WTC11 (cell line): ENCODE results near the gene SYNDIG1. TPM values are rescaled to one million over a fixed set of nuclear protein-coding genes. Genes with fewer than 3 reads are reported as not detected.
A peak's percentile ranks its signal among the peaks of the same experiment; 100 is the strongest.

Experiments used
- ATAC-seq: fragments of 200-7000 bp; cut with Tn5 transposase; 2 replicates; pipeline ENCODE4 v1.10.0; 2021; ENCODE audit warnings: mild to moderate bottlenecking, moderate library complexity
- CTCF ChIA-PET: fragments of 300-600 bp; sonication (Branson Sonifier 250); formaldehyde crosslinking; loops from one replicate; lab custom pipeline; 2021; ENCODE audit warnings: antibody characterized with exemption; lab: Charles Lee
- POLR2A ChIA-PET: fragments of 350-600 bp; sonication (Branson Sonifier 250); formaldehyde crosslinking; loops from one replicate; lab custom pipeline; 2021; ENCODE audit warnings: antibody characterized with exemption; lab: Charles Lee
- DNase-seq: peaks from one replicate; pipeline ENCODE4 v3.0.0; 2021; ENCODE audit warnings: low spot score
- H3K27ac Mint-ChIP-seq: 2 replicates; pipeline ENCODE4 v1.8.0; 2021; ENCODE audit warnings: mixed read lengths
- H3K27me3 Mint-ChIP-seq: 2 replicates; pipeline ENCODE4 v1.8.0; 2021; ENCODE audit warnings: low read depth, mild to moderate bottlenecking, moderate library complexity, mixed read lengths
- H3K36me3 Mint-ChIP-seq: 2 replicates; pipeline ENCODE4 v1.8.0; 2021; ENCODE audit warnings: mixed read lengths
- H3K4me1 Mint-ChIP-seq: 2 replicates; pipeline ENCODE4 v1.8.0; 2022; ENCODE audit warnings: mixed read lengths
- H3K4me3 Mint-ChIP-seq: 2 replicates; pipeline ENCODE4 v1.8.0; 2021; ENCODE audit warnings: mild to moderate bottlenecking, moderate library complexity, mixed read lengths
- H3K9me3 Mint-ChIP-seq: 2 replicates; pipeline ENCODE4 v1.8.0; 2021; ENCODE audit warnings: mixed read lengths
- FOXP1 ChIP-seq: sonication (generic); formaldehyde crosslinking; IDR thresholded peaks from 2 replicates; pipeline ENCODE4 v1.8.0; 2022; ENCODE audit warnings: missing genetic modification reagents, mild to moderate bottlenecking, moderate library complexity, borderline replicate concordance
- GABPB1 ChIP-seq: sonication (generic); formaldehyde crosslinking; IDR thresholded peaks from 2 replicates; pipeline ENCODE4 v1.8.1; 2023; ENCODE audit warnings: mild to moderate bottlenecking, missing genetic modification reagents
- GTF2I ChIP-seq: fragments of 250-450 bp; sonication (Bioruptor Pico); conservative IDR thresholded peaks from 2 replicates; pipeline ENCODE4 v1.4.0; 2021; ENCODE audit warnings: mild to moderate bottlenecking
- JAZF1 ChIP-seq: fragments of 250-450 bp; sonication (Bioruptor Pico); IDR thresholded peaks from 2 replicates; pipeline ENCODE4 v1.9.0; 2021; ENCODE audit warnings: moderate library complexity, mild to moderate bottlenecking, inconsistent platforms
- NFE2L1 ChIP-seq: sonication (generic); formaldehyde crosslinking; IDR thresholded peaks from 2 replicates; pipeline ENCODE4 v1.8.1; 2023; ENCODE audit warnings: missing genetic modification reagents
- RELA ChIP-seq: sonication (generic); formaldehyde crosslinking; IDR thresholded peaks from 2 replicates; pipeline ENCODE4 v1.8.1; 2022; ENCODE audit warnings: missing genetic modification reagents, mild to moderate bottlenecking, borderline replicate concordance
- ZBTB21 ChIP-seq: sonication (generic); formaldehyde crosslinking; IDR thresholded peaks from 2 replicates; pipeline ENCODE4 v1.8.1; 2023; ENCODE audit warnings: mild to moderate bottlenecking, missing genetic modification reagents, borderline replicate concordance
- ZNF121 ChIP-seq: sonication (generic); formaldehyde crosslinking; IDR thresholded peaks from 2 replicates; pipeline ENCODE4 v1.8.0; 2023; ENCODE audit warnings: missing genetic modification reagents
- ZNF263 ChIP-seq: sonication (generic); formaldehyde crosslinking; IDR thresholded peaks from 2 replicates; pipeline ENCODE4 v1.8.1; 2022; ENCODE audit warnings: low read depth, mild to moderate bottlenecking, moderate library complexity, missing genetic modification reagents
- ZNF317 ChIP-seq: sonication (generic); formaldehyde crosslinking; IDR thresholded peaks from 2 replicates; pipeline ENCODE4 v1.8.1; 2023; ENCODE audit warnings: low read depth, mild to moderate bottlenecking, moderate library complexity, missing genetic modification reagents, borderline replicate concordance
- ZNF423 ChIP-seq: fragments of 250-450 bp; sonication (Bioruptor Pico); IDR thresholded peaks from 2 replicates; pipeline ENCODE4 v2.1.2; 2022; ENCODE audit warnings: mild to moderate bottlenecking, moderate library complexity
- total RNA-seq: library from RNA; stranded (reverse); gene quantifications from 3 replicates; pipeline ENCODE4 v1.2.3, GENCODE V29; 2021
- TF ChIP-seq, protein P1 (sequence below): sonication (generic); formaldehyde crosslinking; IDR thresholded peaks from 2 replicates; pipeline ENCODE4 v1.8.0; 2022; ENCODE audit warnings: mild to moderate bottlenecking, missing genetic modification reagents
- TF ChIP-seq, protein P2 (sequence below): sonication (generic); formaldehyde crosslinking; conservative IDR thresholded peaks from 2 replicates; pipeline ENCODE4 v1.8.1; 2022; ENCODE audit warnings: mild to moderate bottlenecking, missing genetic modification reagents
- TF ChIP-seq, protein P3 (sequence below): sonication (generic); formaldehyde crosslinking; IDR thresholded peaks from 2 replicates; pipeline ENCODE4 v1.8.1; 2022; ENCODE audit warnings: low read depth, missing genetic modification reagents, borderline replicate concordance
- TF ChIP-seq, protein P4 (sequence below): sonication (generic); formaldehyde crosslinking; IDR thresholded peaks from 2 replicates; pipeline ENCODE4 v1.8.1; 2023; ENCODE audit warnings: mild to moderate bottlenecking, missing genetic modification reagents, borderline replicate concordance
- TF ChIP-seq, protein P5 (sequence below): sonication (generic); formaldehyde crosslinking; IDR thresholded peaks from 2 replicates; pipeline ENCODE4 v1.8.0; 2023; ENCODE audit warnings: mild to moderate bottlenecking, missing genetic modification reagents
- TF ChIP-seq, protein P6 (sequence below): sonication (generic); formaldehyde crosslinking; IDR thresholded peaks from 2 replicates; pipeline ENCODE4 v1.8.1; 2022; ENCODE audit warnings: mild to moderate bottlenecking, missing genetic modification reagents, moderate library complexity, borderline replicate concordance

The SYNDIG1 gene
- total RNA-seq, 1 experiment from 2014 or later, result 6.4 TPM

DNA sequence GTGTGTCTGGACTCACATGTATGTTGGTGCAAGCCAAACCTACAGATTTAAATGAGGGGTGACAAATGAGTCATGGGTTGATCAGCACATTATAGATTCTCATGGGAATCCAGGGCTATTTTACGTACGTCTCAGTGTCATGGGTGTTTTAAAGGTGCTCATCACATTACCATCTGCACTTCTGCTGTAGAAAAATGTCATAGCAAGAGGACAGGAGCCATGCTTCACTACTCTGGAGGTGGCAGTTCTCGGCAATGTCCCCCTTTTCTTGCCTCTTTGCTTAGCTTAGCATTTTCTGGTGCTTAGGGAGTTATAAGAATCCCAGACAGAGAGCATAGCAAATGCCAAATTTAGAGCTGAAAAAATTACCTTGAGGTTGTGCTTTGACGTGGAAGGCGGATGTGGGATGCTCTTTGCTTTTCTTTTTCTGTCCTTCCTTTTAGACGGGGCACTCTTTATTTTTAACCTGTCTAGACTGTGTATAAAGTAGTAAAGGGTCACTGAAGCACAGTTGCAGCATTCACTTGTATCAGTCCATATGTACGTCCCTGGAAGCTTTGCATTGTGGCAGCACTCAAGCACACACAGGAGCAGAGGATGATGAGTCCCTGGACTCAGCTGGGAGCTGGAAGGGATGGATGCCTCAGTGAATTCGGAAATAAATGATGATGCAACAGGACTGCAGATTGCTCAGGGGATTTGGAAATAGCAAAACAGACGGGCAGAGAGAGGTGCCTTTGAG is 139.7 kb downstream of the SYNDIG1 start:
- H3K4me1 Mint-ChIP-seq, result peaks cover 30% of the 10 kb centered on the region
- H3K36me3 Mint-ChIP-seq, result no peaks in the 10 kb centered on the region
- H3K9me3 Mint-ChIP-seq, result no peaks in the 10 kb centered on the region
- TF ChIP-seq, protein P1, sequence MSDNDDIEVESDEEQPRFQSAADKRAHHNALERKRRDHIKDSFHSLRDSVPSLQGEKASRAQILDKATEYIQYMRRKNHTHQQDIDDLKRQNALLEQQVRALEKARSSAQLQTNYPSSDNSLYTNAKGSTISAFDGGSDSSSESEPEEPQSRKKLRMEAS (CRISPR knock-in tag), result no peak
- 0 out of 2 replicates have a peak, but pooled peaks have one; percentile 21 for TF ChIP-seq GABPB1 (CRISPR knock-in tag)
- DNase-seq, result no peak
- no peak overlapping the region for H3K4me3 Mint-ChIP-seq
- POLR2A ChIA-PET, result no interaction called here
- CTCF ChIA-PET, result no interaction called here
- H3K27me3 Mint-ChIP-seq, result no peaks in the 10 kb centered on the region
- ATAC-seq, result no peak
- no peak overlapping the region for H3K27ac Mint-ChIP-seq

DNA sequence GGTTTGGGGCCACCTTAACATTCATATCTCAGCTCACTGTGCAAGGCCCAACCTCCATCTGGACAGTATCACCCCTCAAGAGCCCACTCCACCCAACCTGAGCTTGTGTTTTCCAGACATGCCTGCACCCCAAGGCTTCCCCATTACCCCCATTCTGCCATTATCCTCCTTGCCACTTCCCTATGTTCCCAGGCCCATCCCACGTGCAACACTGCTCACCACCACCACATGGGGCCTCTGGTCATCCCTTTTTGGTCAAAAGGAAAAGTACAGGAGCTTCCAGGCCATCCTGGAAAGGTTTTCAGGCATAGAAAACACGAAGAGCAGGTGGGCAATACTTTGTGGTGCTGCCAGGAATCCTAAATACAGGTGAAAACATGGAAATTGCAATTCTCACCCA is 140.3 kb downstream of the SYNDIG1 start:
- DNase-seq (no peak), ATAC-seq (peak; percentile 34)
- Mint-ChIP-seq H3K4me3 (no peak overlapping the region), H3K36me3 (no peaks in the 10 kb centered on the region), H3K27me3 (no peaks in the 10 kb centered on the region), H3K4me1 (peaks cover 23% of the 10 kb centered on the region), H3K9me3 (no peaks in the 10 kb centered on the region), H3K27ac (no peak overlapping the region)
- ChIA-PET CTCF (interaction anchor here (0.6 to 1.1 kb wide), 2 partner anchors 401 to 550 kb away, joined by 5 read pairs; no protein-coding TSS in a partner anchor), POLR2A (no interaction called here)
- TF ChIP-seq ZNF121 (no peak), ZNF423 (no peak), GTF2I (CRISPR knock-in tag) (no peak), GABPB1 (CRISPR knock-in tag) (no peak)
- TF ChIP-seq, protein P2, sequence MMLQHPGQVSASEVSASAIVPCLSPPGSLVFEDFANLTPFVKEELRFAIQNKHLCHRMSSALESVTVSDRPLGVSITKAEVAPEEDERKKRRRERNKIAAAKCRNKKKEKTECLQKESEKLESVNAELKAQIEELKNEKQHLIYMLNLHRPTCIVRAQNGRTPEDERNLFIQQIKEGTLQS, result no peak

DNA sequence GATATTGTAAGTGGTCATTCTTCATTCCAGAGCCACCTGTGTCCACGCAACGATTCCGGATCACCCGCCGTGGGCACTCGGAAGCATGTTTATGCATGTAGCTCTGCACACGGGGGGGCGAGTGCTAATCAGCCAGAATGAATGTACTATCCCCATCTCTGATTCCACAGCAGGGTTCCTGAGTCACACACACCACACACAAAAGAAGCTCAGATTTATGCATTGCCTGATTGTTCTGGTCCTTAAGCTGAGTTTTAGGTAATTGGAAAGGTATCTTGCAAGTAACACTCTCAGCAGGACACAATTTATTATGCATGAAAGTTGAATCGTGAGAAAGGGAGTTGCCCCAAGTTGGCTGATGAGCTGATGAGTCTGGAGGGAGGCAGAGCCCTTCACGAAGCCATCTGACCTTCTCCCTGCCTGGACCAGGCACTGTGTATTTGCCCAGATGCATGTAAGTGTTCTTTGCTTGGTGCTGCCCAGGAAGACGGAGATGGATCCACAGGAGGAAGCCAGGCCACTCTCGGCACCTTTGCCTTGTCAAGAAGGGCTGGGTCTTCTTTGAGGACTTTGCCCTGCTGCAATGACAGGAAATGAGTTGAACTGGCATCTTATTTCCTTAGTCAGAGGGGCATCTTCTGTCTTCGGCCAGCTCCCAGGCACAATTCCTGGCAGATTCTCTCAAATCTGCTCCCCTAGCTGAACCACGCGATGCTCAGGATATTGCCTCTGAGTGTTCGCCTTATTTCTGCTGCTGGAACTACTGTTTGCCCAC is 141.1 kb downstream of the SYNDIG1 start:
- H3K9me3 Mint-ChIP-seq, result no peaks in the 10 kb centered on the region
- ATAC-seq, result peak; percentile 69
- H3K27me3 Mint-ChIP-seq, result no peaks in the 10 kb centered on the region
- ChIA-PET CTCF (interaction anchor here (0.6 to 1.1 kb wide), 2 partner anchors 402 to 551 kb away, joined by 5 read pairs; no protein-coding TSS in a partner anchor), POLR2A (no interaction called here)
- H3K36me3 Mint-ChIP-seq, result no peaks in the 10 kb centered on the region
- no peak overlapping the region for H3K4me3 Mint-ChIP-seq
- peaks cover 20% of the 10 kb centered on the region for H3K4me1 Mint-ChIP-seq
- no peak overlapping the region for H3K27ac Mint-ChIP-seq
- no peak for DNase-seq
- TF ChIP-seq ZBTB21 (CRISPR knock-in tag), result no peak
- TF ChIP-seq ZNF423, result no peak
- TF ChIP-seq FOXP1, result no peak
- TF ChIP-seq NFE2L1, result no peak
- TF ChIP-seq RELA, result no peak
- no peak for TF ChIP-seq JAZF1
- TF ChIP-seq ZNF317 (CRISPR knock-in tag), result no peak
- TF ChIP-seq, protein P3, sequence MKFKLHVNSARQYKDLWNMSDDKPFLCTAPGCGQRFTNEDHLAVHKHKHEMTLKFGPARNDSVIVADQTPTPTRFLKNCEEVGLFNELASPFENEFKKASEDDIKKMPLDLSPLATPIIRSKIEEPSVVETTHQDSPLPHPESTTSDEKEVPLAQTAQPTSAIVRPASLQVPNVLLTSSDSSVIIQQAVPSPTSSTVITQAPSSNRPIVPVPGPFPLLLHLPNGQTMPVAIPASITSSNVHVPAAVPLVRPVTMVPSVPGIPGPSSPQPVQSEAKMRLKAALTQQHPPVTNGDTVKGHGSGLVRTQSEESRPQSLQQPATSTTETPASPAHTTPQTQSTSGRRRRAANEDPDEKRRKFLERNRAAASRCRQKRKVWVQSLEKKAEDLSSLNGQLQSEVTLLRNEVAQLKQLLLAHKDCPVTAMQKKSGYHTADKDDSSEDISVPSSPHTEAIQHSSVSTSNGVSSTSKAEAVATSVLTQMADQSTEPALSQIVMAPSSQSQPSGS (CRISPR knock-in tag), result no peak
- no peak for TF ChIP-seq GABPB1 (CRISPR knock-in tag)
- TF ChIP-seq, protein P4, sequence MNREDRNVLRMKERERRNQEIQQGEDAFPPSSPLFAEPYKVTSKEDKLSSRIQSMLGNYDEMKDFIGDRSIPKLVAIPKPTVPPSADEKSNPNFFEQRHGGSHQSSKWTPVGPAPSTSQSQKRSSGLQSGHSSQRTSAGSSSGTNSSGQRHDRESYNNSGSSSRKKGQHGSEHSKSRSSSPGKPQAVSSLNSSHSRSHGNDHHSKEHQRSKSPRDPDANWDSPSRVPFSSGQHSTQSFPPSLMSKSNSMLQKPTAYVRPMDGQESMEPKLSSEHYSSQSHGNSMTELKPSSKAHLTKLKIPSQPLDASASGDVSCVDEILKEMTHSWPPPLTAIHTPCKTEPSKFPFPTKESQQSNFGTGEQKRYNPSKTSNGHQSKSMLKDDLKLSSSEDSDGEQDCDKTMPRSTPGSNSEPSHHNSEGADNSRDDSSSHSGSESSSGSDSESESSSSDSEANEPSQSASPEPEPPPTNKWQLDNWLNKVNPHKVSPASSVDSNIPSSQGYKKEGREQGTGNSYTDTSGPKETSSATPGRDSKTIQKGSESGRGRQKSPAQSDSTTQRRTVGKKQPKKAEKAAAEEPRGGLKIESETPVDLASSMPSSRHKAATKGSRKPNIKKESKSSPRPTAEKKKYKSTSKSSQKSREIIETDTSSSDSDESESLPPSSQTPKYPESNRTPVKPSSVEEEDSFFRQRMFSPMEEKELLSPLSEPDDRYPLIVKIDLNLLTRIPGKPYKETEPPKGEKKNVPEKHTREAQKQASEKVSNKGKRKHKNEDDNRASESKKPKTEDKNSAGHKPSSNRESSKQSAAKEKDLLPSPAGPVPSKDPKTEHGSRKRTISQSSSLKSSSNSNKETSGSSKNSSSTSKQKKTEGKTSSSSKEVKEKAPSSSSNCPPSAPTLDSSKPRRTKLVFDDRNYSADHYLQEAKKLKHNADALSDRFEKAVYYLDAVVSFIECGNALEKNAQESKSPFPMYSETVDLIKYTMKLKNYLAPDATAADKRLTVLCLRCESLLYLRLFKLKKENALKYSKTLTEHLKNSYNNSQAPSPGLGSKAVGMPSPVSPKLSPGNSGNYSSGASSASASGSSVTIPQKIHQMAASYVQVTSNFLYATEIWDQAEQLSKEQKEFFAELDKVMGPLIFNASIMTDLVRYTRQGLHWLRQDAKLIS (CRISPR knock-in tag), result no peak
- TF ChIP-seq, protein P5, sequence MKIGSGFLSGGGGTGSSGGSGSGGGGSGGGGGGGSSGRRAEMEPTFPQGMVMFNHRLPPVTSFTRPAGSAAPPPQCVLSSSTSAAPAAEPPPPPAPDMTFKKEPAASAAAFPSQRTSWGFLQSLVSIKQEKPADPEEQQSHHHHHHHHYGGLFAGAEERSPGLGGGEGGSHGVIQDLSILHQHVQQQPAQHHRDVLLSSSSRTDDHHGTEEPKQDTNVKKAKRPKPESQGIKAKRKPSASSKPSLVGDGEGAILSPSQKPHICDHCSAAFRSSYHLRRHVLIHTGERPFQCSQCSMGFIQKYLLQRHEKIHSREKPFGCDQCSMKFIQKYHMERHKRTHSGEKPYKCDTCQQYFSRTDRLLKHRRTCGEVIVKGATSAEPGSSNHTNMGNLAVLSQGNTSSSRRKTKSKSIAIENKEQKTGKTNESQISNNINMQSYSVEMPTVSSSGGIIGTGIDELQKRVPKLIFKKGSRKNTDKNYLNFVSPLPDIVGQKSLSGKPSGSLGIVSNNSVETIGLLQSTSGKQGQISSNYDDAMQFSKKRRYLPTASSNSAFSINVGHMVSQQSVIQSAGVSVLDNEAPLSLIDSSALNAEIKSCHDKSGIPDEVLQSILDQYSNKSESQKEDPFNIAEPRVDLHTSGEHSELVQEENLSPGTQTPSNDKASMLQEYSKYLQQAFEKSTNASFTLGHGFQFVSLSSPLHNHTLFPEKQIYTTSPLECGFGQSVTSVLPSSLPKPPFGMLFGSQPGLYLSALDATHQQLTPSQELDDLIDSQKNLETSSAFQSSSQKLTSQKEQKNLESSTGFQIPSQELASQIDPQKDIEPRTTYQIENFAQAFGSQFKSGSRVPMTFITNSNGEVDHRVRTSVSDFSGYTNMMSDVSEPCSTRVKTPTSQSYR, result no peak
- no peak for TF ChIP-seq ZNF263 (CRISPR knock-in tag)
- TF ChIP-seq, protein P6, sequence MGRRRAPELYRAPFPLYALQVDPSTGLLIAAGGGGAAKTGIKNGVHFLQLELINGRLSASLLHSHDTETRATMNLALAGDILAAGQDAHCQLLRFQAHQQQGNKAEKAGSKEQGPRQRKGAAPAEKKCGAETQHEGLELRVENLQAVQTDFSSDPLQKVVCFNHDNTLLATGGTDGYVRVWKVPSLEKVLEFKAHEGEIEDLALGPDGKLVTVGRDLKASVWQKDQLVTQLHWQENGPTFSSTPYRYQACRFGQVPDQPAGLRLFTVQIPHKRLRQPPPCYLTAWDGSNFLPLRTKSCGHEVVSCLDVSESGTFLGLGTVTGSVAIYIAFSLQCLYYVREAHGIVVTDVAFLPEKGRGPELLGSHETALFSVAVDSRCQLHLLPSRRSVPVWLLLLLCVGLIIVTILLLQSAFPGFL (CRISPR knock-in tag), result no peak
